H1 (cell line): ENCODE results near the gene CHD2. TPM values are rescaled to one million over a fixed set of nuclear protein-coding genes. Genes with fewer than 3 reads are reported as not detected.

Experiments used
- CTCF ChIA-PET: fragments of 300-600 bp; sonication (Branson Sonifier 250); formaldehyde crosslinking; loops from one replicate; lab custom pipeline; 2021; ENCODE audit not compliant: partially characterized antibody; lab: Charles Lee
- POLR2A ChIA-PET: fragments of 300-600 bp; sonication (Branson Sonifier 250); formaldehyde crosslinking; loops from one replicate; lab custom pipeline; 2021; ENCODE audit warnings: inconsistent platforms; ENCODE audit not compliant: partially characterized antibody; lab: Charles Lee
- DNase-seq, 2 experiments: peaks; one replicate each; pipeline versions ENCODE4 v3.0.0 to v3.0.0-alpha.2; 2010 to 2022; ENCODE audit warnings: low spot score in 2 of 2, low read depth in 1 of 2, mixed read lengths in 1 of 2
- FAIRE-seq: peaks from 2 replicates; lab custom pipeline; 2011; peaks lifted over from hg19 to GRCh38; lab: Jason Lieb, UNC
- H2AFZ ChIP-seq: 2 replicates; pipeline ENCODE4 v1.8.1; 2012; ENCODE audit warnings: low read length, inconsistent platforms
- H2AK5ac ChIP-seq: 2 replicates; pipeline ENCODE4 v1.6.1; 2013; ENCODE audit warnings: low read depth, low read length
- H2BK120ac ChIP-seq: replicated peaks from 2 replicates; pipeline ENCODE3; 2013; ENCODE audit warnings: low read depth, low read length, inconsistent platforms
- H2BK12ac ChIP-seq: 2 replicates; pipeline ENCODE4 v1.6.1; 2013; ENCODE audit warnings: low read depth, low read length
- H2BK15ac ChIP-seq: 2 replicates; pipeline ENCODE4 v1.6.1; 2013; ENCODE audit warnings: low read length
- H2BK20ac ChIP-seq: 2 replicates; pipeline ENCODE4 v1.6.1; 2013; ENCODE audit warnings: low read length
- H2BK5ac ChIP-seq: 2 replicates; pipeline ENCODE4 v1.6.1; 2013; ENCODE audit warnings: low read depth, low read length
- H3K14ac ChIP-seq: 2 replicates; pipeline ENCODE4 v1.6.1; 2013; ENCODE audit warnings: inconsistent platforms; ENCODE audit not compliant: insufficient read length
- H3K18ac ChIP-seq: 2 replicates; pipeline ENCODE4 v1.6.1; 2013; ENCODE audit warnings: low read length; ENCODE audit errors: extremely low read depth
- H3K23ac ChIP-seq: 2 replicates; pipeline ENCODE4 v1.6.1; 2013; ENCODE audit warnings: inconsistent platforms; ENCODE audit not compliant: insufficient read length
- H3K23me2 ChIP-seq: 2 replicates; pipeline ENCODE4 v1.6.1; 2013; ENCODE audit warnings: low read depth, low read length
- H3K27ac ChIP-seq: 2 replicates; pipeline ENCODE4 v1.6.1; 2011; ENCODE audit warnings: low read depth, low read length, inconsistent platforms
- H3K27me3 ChIP-seq, 4 experiments: replicated peaks in 1 of 4; 1 replicate in 1 of 4; 2 replicates in 3 of 4; pipeline versions ENCODE4 v1.6.1 to v1.8.1; 2011 to 2013; ENCODE audit warnings: low read length in 3 of 4, mild to moderate bottlenecking in 3 of 4, inconsistent platforms in 2 of 4, mixed read lengths in 2 of 4, moderate library complexity in 1 of 4; ENCODE audit not compliant: control insufficient read depth in 3 of 4, insufficient read depth in 3 of 4; ENCODE audit errors: extremely low read depth in 1 of 4
- H3K36me3 ChIP-seq, 4 experiments: 2 replicates each; pipeline versions ENCODE4 v1.6.1 to v1.8.1; 2011 to 2013; ENCODE audit warnings: mild to moderate bottlenecking in 4 of 4, low read length in 3 of 4, moderate library complexity in 2 of 4, control low read depth in 1 of 4, inconsistent platforms in 1 of 4; ENCODE audit not compliant: insufficient read depth in 4 of 4, control insufficient read depth in 2 of 4
- H3K4ac ChIP-seq: replicated peaks from 2 replicates; pipeline ENCODE3; 2013; ENCODE audit warnings: low read length, low read depth, mixed read lengths, inconsistent platforms; ENCODE audit not compliant: insufficient read length
- H3K4me1 ChIP-seq, 4 experiments: replicated peaks in 1 of 4; 1 replicate in 1 of 4; 2 replicates in 3 of 4; pipeline versions ENCODE4 v1.6.1 to v1.8.1; 2011 to 2013; ENCODE audit warnings: low read length in 3 of 4, inconsistent platforms in 2 of 4, mixed read lengths in 1 of 4; ENCODE audit not compliant: insufficient read depth in 4 of 4, control insufficient read depth in 3 of 4
- H3K4me2 ChIP-seq, 2 experiments: 2 replicates each; pipeline versions ENCODE4 v1.6.1 to v1.8.1; 2011 to 2013; ENCODE audit warnings: low read depth in 2 of 2, low read length in 2 of 2, control low read depth in 1 of 2, inconsistent platforms in 1 of 2, mild to moderate bottlenecking in 1 of 2; ENCODE audit not compliant: insufficient read depth in 1 of 2
- H3K4me3 ChIP-seq, 4 experiments: fragments of 200-600, 300-600 bp in 1 of 4; sonication (generic), shearing (Covaris generic), sonication (Bioruptor Twin) in 1 of 4; 2 replicates each; pipeline versions ENCODE4 v1.5.1 to v1.8.1; 2011 to 2016; ENCODE audit warnings: low read length in 4 of 4, low read depth in 3 of 4, control low read depth in 2 of 4, inconsistent platforms in 2 of 4, mild to moderate bottlenecking in 2 of 4, mixed read lengths in 1 of 4, moderate library complexity in 1 of 4; ENCODE audit not compliant: insufficient read depth in 2 of 4; ENCODE audit errors: extremely low read depth in 1 of 4
- H3K56ac ChIP-seq: replicated peaks from 2 replicates; pipeline ENCODE3; 2013; ENCODE audit warnings: low read depth, mild to moderate bottlenecking, mixed read lengths, low read length, inconsistent platforms; ENCODE audit not compliant: insufficient read length
- H3K79me1 ChIP-seq: 2 replicates; pipeline ENCODE4 v1.6.1; 2013; ENCODE audit warnings: low read depth, low read length, control low read depth
- H3K79me2 ChIP-seq, 2 experiments: 2 replicates each; pipeline versions ENCODE4 v1.6.1 to v1.8.1; 2012 to 2013; ENCODE audit warnings: low read length in 2 of 2, mild to moderate bottlenecking in 2 of 2, inconsistent platforms in 1 of 2; ENCODE audit not compliant: insufficient read depth in 2 of 2, control insufficient read depth in 1 of 2
- H3K9ac ChIP-seq, 4 experiments: replicated peaks in 1 of 4; 1 replicate in 1 of 4; 2 replicates in 3 of 4; pipeline versions ENCODE4 v1.6.1 to v1.8.1; 2011 to 2013; ENCODE audit warnings: low read depth in 3 of 4, low read length in 3 of 4, control low read depth in 2 of 4, mild to moderate bottlenecking in 2 of 4, moderate library complexity in 2 of 4, inconsistent platforms in 1 of 4; ENCODE audit errors: extremely low read depth in 1 of 4
- H3K9me3 ChIP-seq, 2 experiments: 2 replicates each; pipeline versions ENCODE4 v1.6.1 to v1.8.1; 2012 to 2013; ENCODE audit warnings: mild to moderate bottlenecking in 2 of 2, moderate library complexity in 2 of 2, control low read depth in 1 of 2, inconsistent platforms in 1 of 2, low read depth in 1 of 2, low read length in 1 of 2, mixed read lengths in 1 of 2; ENCODE audit not compliant: insufficient read depth in 2 of 2
- H4K20me1 ChIP-seq, 2 experiments: replicated peaks in 1 of 2; 2 replicates each; pipeline versions ENCODE3 to v1.8.1; 2011 to 2013; ENCODE audit warnings: inconsistent platforms in 2 of 2, low read length in 2 of 2, mild to moderate bottlenecking in 1 of 2; ENCODE audit not compliant: insufficient read depth in 2 of 2, control insufficient read depth in 1 of 2
- H4K5ac ChIP-seq: 2 replicates; pipeline ENCODE4 v1.6.1; 2013; ENCODE audit warnings: low read length, low read depth, mixed read lengths, inconsistent platforms; ENCODE audit not compliant: insufficient read length
- H4K8ac ChIP-seq: 2 replicates; pipeline ENCODE4 v1.8.0; 2013; ENCODE audit warnings: mild to moderate bottlenecking, moderate library complexity, low read length, inconsistent platforms; ENCODE audit not compliant: insufficient read depth; ENCODE audit errors: extremely low read depth
- H4K91ac ChIP-seq: replicated peaks from 2 replicates; pipeline ENCODE3; 2013; ENCODE audit warnings: low read length, mixed read lengths, inconsistent platforms; ENCODE audit not compliant: insufficient read length
- ATF2 ChIP-seq: IDR thresholded peaks from 2 replicates; pipeline ENCODE4 v1.6.1; 2012; ENCODE audit warnings: low read length, inconsistent platforms
- BACH1 ChIP-seq: IDR thresholded peaks from 2 replicates; pipeline ENCODE4 v1.6.1; 2012; ENCODE audit warnings: low read length, improper control_type of control experiment
- CEBPB ChIP-seq: IDR thresholded peaks from 2 replicates; pipeline ENCODE4 v1.6.1; 2012; ENCODE audit warnings: low read depth, low read length
- CTCF ChIP-seq, 3 experiments: IDR thresholded peaks; 1 replicate in 2 of 3; 2 replicates in 1 of 3; pipeline versions ENCODE4 v1.5.1 to v1.6.1; 2011; ENCODE audit warnings: low read length in 3 of 3, mild to moderate bottlenecking in 3 of 3, inconsistent platforms in 2 of 3, low read depth in 1 of 3, moderate library complexity in 1 of 3; ENCODE audit not compliant: insufficient read depth in 1 of 3; ENCODE audit errors: control extremely low read depth in 1 of 3
- RAD21 ChIP-seq, 2 experiments: IDR thresholded peaks in 1 of 2; conservative IDR thresholded peaks in 1 of 2; 2 replicates each; pipeline ENCODE4 v1.6.1; 2011; ENCODE audit warnings: low read depth in 2 of 2, low read length in 2 of 2, improper control_type of control experiment in 1 of 2, inconsistent platforms in 1 of 2, mild to moderate bottlenecking in 1 of 2, moderate library complexity in 1 of 2
- RXRA ChIP-seq: IDR thresholded peaks from 2 replicates; pipeline ENCODE4 v1.6.1; 2011; ENCODE audit warnings: low read depth, mild to moderate bottlenecking, low read length, moderate library complexity; ENCODE audit not compliant: insufficient read depth
- SIX5 ChIP-seq: IDR thresholded peaks from 2 replicates; pipeline ENCODE4 v1.6.1; 2011; ENCODE audit warnings: mild to moderate bottlenecking, low read depth, low read length
- ZNF274 ChIP-seq: IDR thresholded peaks from 2 replicates; pipeline ENCODE4 v1.7.0; 2012; ENCODE audit warnings: low read length, borderline replicate concordance; ENCODE audit errors: extremely low read depth
- WGBS, 2 experiments: shearing (Covaris generic) in 1 of 2; methylation state at CpG; one replicate each; pipeline versions ENCODE4 v1.1.6 to v1.1.7; 2013 to 2015; ENCODE audit warnings: low lambda C conversion rate in 2 of 2, mixed read lengths in 2 of 2, inconsistent platforms in 1 of 2, low coverage in 1 of 2, missing lambda C conversion rate in 1 of 2; ENCODE audit not compliant: insufficient replicate concordance in 2 of 2, insufficient coverage in 1 of 2, insufficient read length in 1 of 2; ENCODE audit errors: extremely low coverage in 1 of 2, missing lambda C conversion rate in 1 of 2; 5-methylcytosine and 5-hydroxymethylcytosine counted together
- polyA plus RNA-seq, 7 experiments: library from polyadenylated mRNA; depleted of rRNA in 3 of 7; stranded (reverse) in 5 of 7; unstranded in 2 of 7; fragments of >200 nt in 5 of 7; fragments of 200-250 nt in 2 of 7; gene quantifications; 1 replicate in 5 of 7; 2 replicates in 1 of 7; 4 replicates in 1 of 7; pipeline versions ENCODE4 v1.2.1 to v1.2.3, GENCODE V29; 2011 to 2013; ENCODE audit warnings: missing spikeins in 2 of 7, mixed read lengths in 2 of 7
- total RNA-seq: library from RNA; stranded (reverse); fragmentation: NEBNext Ultra II Directional; extraction: Animal tissue kit (Norgen Biotek cat#: 25700); gene quantifications from 2 replicates; pipeline ENCODE4 v1.2.1, GENCODE V29; 2021

The CHD2 gene
- total and polyA plus RNA-seq, 2 of the 8 experiments (the other 6 are each of a cell fraction or from before 2014, with no cell fraction given), result 28.8 to 70.0 TPM

- Histone ChIP-seq H3K56ac (no peak overlapping the region), H3K36me3 (peaks cover 3 to 41% (median 25%) of the 10 kb centered on the region in 4 experiments), H4K8ac (no peak overlapping the region), H2BK15ac (no peak overlapping the region), H3K23me2 (no peaks in the 10 kb centered on the region), H3K9me3 (no peaks in the 10 kb centered on the region), H3K18ac (no peak overlapping the region), H3K79me1 (peaks cover 7% of the 10 kb centered on the region; the same call in 1 of the 2 replicates), H3K9ac (no peak overlapping the region), H3K23ac (no peak overlapping the region), H4K5ac (no peak overlapping the region), H3K4me1 (peaks cover 0 to 11% (median 8%) of the 10 kb centered on the region in 4 experiments; a peak in 5 of 7 replicates), H2BK120ac (no peak overlapping the region), H2BK12ac (no peak overlapping the region), H3K4me3 (no peak overlapping the region), H4K20me1 (peaks cover 5 to 15% of the 10 kb centered on the region in 2 experiments), H2BK5ac (0 out of 2 replicates have a peak overlapping the region, but pooled peaks have one; percentile 35), H3K27ac (no peak overlapping the region), H3K14ac (no peak overlapping the region), H3K4me2 (peak overlapping the region in 1 of 2 experiments; percentile 15; a peak in 1 of 4 replicates), H2BK20ac (no peak overlapping the region), H3K79me2 (peaks cover 12 to 88% of the 10 kb centered on the region in 2 experiments), H4K91ac (no peak overlapping the region), H3K27me3 (no peaks in the 10 kb centered on the region), H3K4ac (no peak overlapping the region), H2AFZ (no peak overlapping the region), H2AK5ac (no peak overlapping the region)
- POLR2A ChIA-PET, result interaction anchor here (1.1 to 2.1 kb wide), 5 partner anchors 10 to 113 kb away, joined by 3 to 9 read pairs (median 6); partner anchors contain the start of gene CHD2
- CTCF ChIA-PET, result interaction anchor here (0.6 to 6.8 kb wide), 5 partner anchors 14 to 205 kb away, joined by 3 to 52 read pairs (median 6); no protein-coding TSS in a partner anchor
- DNase-seq (no peak), FAIRE-seq (no peak)
- 86% methylated on average over 5 of the region's 5 CpGs; no CpG with 5 or more reads in 1 of the 2 experiments for WGBS, 2 experiments
- no peak for TF ChIP-seq CEBPB
- TF ChIP-seq RXRA, result no peak
- no peak for TF ChIP-seq ATF2
- no peak for TF ChIP-seq BACH1
- TF ChIP-seq SIX5, result no peak
- no peak for TF ChIP-seq RAD21 (IDR thresholded peaks at IDR 0.05 in 1 of 2, conservative IDR thresholded peaks at IDR 0.05 in 1 of 2; ENCODE audit: low read depth in 2 of 2, low read length in 2 of 2)
- TF ChIP-seq CTCF (IDR thresholded peaks at IDR 0.05; ENCODE audit: control extremely low read depth in 1 of 3, insufficient read depth in 1 of 3, low read depth in 1 of 3, low read length in 3 of 3), result no peak
- TF ChIP-seq ZNF274, result no peak
These were observed 22.4 kb downstream of the CHD2 start for GRCh38 chr15:92922418-92923002.
